Mesenteric fat pad (tissue), 1 donor: ENCODE data around the gene IFFO2. TPM values are rescaled to one million over a fixed set of nuclear protein-coding genes. Genes with fewer than 3 reads are reported as not detected.

Experiments used
- DNase-seq: peaks from one replicate; pipeline ENCODE4 v3.0.0-alpha.2; 2020; ENCODE audit warnings: low spot score
- total RNA-seq: library from RNA; stranded (reverse); fragmentation: NEBNext Ultra II Directional; extraction: Animal tissue kit (Norgen Biotek cat#: 25700); gene quantifications from one replicate; pipeline ENCODE4 v1.2.1, GENCODE V29; 2021
- donor health status: DM: yes; HTN: yes; CAD: no.

Gene IFFO2
- total RNA-seq, 1 donor from 2014 or later, result 10.1 TPM

DNA sequence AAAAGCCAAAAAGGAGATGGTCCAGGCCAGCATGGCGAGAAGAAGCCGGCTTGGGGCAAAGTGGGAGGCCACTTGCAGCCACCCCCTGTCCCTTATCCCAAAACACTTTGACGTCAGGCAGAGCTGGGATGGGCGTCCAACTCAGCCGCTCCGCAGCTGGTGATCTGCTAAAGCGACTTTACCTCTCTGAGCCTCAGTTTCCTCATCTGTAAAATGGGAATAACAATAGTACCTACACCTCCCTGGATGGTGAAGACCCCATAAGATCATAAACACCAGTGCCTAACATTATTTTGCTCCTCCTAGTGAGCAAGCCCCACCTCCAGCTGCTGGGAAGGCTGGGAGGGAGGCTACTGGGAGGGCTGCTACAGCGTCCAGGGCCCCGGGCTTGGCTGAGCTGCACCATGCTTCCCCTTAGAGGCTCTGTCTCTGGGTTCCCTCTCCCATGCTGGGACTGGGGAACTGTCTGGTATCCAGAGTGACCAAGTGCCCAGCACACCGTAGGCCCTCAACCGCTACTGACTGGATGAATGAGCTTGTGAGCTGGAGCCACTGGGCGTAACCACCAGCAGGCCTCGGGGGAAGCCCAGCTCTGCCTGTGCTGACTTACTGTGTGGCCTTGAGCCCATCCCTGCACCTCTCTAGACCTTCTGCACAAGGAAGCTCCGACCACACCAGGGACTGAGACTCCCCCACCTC lies 18.3 kb downstream of the IFFO2 start:
- DNase-seq, result no peak

DNA sequence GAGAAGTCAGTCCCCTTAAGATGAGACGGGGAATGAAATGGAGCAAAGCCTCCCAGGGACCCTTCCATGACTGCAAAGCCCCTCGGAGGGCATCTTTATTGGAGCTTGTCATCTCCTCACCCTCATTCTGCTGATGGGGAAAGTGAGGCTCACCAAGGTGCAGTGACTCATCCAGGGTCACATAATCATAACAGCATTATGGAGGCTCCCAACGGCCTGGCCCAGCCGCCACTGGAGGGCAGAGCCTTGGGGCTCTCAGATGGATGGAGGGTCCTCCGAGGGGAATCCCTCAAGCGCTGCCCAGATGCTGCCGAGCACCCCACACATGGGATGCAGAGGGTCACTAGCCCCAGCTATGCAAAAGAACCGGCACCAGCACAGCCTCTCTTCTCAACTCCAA lies 18.9 kb downstream of the IFFO2 start:
- no peak for DNase-seq

DNA sequence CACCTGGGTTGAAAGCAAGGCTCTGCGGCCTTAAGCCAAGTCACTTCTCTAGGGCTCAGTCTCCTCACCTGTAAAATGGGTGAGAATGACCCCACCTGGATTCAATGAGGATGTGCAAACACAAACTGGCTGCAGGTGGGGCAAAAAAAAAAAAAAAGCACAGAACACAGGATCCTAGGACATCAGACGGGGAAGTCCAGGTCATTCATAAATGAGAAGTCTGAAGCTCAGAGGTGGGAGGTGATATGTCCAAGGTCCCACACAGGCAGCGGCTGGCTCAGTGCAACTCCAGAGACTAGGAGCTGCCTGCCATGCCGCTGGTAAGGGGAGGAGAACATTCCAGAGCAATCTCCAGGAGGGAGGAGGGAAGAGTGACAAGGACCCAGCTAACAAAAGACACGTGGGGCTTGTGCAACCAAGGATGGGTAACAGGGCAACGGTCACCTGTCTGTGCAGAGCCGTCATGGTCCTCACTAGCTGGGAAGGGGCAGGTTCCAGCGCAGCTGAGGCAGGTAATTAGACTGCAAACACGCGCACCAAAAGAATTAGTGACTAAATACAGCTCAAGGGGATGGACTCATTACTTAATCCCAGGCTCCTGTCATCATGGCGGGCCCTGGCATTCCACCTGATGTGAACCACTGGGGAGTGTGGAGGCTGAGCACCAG lies 19.5 kb downstream of the IFFO2 start:
- no peak for DNase-seq

DNA sequence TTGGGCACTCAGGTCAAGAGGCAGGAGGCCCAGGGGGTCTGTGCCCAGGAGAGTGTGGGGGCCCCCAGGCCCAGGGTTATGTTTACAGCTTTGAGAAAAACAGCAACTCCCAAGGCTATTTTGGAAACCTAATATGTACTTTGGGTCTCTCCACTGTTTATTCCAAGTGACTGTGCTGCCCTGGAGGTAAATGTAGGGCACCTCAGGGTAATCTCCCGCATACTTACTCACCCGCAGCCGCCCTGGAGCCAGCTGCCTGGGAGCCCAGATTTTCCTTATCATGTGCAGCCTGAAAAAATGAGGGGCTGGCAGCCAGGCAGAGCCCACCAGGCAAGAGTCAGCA lies 20.0 kb downstream of the IFFO2 start:
- no peak for DNase-seq

DNA sequence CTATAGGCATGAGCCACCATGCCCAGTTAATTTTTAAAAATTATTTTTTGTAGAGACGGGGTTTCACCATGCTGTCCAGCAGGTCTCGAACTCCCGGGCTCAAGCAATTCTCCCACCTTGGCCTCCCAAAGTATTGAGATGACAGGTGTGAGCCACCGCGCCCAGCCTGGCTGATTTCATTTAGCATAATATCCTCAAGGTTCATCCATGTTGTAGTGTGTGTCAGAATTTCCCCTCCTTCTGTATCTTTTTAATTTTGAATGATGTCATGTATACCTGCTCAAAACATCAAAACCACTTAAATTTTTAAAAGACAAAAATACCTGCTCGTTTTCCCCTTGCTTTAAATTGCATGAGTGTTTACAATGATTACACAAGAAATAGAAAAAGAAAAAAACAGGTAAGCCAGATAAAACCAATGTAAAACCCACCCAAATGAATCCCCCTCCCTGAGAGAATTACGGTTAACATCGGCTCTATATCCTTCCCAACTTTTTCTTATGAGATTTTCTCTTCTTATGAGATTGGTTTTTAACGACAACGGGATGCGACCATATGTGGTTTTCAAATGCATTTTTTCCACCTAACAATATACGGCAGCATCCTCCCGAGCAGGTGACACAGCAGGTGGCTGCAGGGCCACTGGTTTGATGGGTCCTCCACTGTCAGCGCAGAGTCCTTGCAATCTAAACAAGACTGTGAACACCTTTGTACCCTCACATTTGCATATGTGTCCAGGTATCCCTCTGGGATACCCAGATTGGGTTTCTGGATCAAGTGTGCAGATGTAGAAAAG lies 22.1 kb downstream of the IFFO2 start:
- no peak for DNase-seq

DNA sequence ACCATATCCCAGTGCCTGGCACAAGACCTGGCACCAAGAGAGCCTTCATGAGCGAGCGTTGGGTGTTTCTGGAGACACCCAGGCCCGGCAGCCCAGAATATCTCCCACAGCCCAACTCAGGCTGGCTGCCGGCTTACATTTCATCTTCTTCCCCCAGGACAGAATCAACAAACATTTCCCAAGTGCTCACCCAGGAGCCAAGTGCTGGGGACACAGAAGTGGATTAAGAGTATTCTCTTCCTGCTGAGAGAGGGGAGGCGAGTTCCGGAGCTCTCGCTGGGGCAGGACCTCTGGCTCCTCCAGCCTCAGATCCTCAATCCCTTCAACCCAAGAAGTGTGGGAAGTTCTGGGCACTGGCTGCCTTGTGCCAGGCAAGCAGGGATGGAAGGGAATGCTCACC lies 23.6 kb downstream of the IFFO2 start:
- no peak for DNase-seq

DNA sequence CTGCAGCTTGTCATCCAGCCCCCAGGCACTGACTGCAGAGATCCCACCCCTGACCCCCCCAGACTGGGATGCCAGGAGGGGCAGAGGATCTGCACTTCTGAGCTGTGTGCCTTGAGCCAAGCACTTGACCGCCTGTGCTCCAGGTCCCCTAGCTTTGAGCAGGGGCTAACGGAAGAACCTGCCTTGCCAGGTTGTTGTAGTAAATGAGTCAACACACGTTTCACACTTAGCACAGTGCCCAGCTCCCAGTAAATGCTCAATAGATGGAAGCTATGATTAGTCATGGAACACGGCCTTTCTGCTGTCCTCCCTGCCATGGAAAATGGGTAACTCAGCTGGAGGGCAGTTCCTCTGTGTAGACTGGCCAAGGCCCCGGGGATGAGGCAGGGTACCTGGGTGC lies 24.1 kb downstream of the IFFO2 start:
- no peak for DNase-seq

DNA sequence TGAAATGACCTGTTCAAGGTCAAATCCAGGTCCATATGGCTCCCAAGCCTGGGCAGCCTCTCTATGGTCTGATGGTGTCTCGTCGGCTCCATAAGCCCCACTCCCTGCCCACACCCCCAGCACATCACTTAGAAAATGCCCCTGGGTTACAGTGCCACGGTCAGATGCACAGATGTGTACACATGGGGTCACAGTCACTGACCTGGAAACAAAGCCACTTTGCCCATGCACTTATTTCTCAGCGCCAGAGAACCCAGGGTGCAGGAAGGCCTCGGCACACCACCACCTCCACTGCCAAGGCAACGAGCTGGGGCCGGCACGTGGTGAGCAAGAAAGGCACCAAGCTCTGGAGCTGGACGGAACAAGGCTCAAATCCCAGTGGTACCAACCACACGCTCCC lies 24.7 kb downstream of the IFFO2 start:
- no peak for DNase-seq

DNA sequence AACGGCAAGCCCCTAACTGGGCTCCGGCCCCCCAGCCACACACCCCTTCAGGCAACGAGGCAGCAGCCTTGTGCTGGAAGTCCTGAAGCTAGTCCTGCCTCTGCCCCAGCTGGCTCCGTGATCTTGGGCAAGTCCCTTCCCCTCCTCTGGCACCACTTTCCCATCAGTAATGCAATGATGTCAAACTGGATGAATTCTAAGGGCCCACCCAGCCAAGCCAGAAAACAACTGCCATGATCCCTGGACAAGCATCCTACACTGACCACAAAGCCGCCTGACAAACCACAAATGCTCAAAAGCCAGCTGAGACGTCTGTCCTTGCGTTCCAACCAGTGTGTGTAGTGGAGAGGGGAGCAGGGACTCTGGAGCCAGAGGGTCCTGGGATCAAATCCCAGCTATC lies 26.8 kb downstream of the IFFO2 start:
- DNase-seq, result no peak

DNA sequence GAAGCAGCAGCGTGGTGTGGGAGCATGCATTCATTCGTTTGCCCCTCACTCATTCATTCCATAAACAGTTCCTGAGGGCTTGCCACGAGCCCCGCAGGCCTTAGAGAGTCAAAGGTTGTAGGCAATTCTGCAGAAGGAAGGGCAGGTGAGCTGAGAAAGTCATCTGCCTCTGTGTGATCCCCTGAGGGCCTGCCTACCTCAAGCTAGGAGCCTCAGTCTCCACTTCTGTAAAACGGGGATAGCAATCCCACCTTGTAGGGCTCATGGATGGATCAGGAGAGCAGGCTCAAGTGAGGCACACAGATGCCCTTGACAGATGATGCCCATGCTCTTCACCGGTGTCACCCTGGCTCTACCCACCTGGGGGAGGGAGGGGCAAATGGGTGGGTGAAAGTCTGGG lies 27.5 kb downstream of the IFFO2 start:
- no peak for DNase-seq

DNA sequence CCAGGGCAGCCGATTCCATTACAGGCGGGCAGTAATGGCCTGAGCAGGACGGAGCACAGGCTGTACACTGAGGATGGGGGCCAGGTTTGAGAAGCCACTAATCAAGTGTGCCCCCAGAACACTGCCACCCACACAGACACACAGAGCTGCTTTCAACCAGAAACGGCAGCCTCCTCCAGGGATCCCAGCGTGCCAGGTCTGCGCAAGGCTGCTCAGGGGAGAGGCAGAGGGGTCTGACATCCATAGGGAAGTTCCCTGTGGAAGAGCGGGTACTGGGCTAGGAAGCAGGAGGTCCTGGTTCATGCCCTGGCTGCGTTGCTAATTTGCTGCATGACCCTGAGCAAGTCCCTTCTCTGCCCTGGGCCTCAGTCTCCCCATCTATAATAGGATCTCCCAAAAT lies 28.1 kb downstream of the IFFO2 start:
- DNase-seq, result no peak

DNA sequence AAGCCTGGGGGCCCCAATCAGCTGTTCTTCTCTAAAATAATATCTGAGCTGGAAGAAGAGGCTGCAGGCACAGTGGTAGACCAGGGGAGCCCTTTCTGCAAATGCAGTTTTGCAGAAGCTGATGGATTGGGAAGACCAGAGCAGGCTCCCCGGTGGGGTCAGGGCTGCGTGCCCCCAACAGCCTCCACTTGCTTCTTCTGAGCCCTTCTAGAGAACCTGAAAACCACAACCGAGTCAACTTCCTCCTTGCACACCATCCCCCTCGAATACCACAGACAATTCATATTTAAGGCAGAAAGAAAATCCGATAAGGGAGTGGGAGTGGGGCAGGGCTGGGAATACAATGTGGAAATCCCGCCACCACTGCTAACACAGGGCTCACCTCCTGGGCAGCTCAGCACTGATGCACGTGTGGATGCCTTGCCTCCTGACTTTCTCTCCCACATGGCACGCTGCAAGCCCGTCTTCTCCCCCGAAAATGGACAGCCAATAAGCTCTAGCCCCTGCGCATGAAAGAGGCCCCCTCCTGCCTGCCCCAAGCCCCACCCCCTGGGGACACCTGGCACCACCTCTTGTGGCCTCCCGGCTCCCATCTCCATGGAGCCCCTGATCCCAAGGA lies 28.7 kb downstream of the IFFO2 start:
- DNase-seq, result no peak

DNA sequence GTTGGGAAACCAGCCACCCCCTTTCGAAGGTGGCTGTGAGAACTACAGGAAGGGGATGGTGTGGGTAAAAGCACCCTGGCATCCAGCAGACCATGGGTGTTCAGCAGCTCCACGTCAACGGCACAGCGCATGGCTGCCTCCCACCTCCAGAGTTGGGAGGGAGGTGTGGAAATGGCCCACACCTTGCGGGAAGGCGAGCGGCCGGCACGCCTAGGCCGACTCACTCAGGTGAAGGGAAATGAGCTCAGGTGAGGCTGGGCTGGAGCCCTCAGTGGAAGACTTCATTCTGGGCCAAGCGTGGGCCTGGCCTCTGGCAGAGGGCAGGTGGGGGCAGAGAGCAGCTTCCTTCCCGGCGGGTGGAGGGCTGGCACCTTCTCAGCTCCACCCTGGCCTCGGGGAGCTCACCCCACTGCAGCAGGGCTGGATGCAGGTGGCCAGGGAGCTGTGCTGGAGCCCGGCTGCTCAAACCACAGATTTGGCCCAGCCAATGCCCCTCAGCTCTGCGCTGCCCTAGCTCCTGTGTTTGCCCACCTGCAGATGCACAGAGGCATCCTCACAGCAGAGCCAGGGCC lies 29.3 kb downstream of the IFFO2 start:
- no peak for DNase-seq

DNA sequence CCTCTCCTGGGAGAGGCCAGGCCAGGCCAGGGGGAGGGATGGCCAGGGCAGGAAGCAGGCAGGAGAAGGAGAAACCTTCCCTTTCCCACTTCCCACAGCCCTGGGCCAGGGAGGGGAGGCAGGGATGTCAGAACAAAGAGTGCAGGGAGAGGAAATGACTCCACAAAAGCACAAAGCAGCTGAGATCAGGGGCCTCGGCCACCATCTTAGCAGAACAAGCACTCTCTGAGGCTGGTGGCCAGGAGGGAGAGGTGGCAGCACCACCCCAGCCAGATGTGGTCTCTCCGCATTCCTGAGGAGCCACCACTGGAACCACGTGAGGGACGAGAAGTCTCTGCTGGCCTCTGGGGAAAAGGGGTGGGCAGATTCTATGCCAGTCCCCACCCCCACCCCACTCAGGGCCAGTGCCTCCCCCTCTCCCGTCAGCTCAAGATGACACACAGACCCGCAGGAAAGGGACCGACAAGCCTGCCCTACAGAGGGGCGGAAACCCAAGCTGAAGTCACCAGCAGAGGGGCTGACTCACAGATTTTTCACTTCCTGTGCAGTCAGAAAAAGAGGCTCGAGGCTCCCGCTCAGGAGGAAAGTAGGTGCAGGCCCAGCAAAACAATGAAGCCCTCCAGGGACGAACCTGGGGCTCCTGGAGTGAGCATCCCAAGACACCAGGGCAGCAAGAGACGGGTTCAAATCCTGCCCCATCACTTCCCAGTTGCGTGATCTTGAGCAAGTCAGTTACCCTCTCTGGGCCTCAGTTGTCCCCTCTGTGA lies 30.0 kb downstream of the IFFO2 start:
- no peak for DNase-seq

DNA sequence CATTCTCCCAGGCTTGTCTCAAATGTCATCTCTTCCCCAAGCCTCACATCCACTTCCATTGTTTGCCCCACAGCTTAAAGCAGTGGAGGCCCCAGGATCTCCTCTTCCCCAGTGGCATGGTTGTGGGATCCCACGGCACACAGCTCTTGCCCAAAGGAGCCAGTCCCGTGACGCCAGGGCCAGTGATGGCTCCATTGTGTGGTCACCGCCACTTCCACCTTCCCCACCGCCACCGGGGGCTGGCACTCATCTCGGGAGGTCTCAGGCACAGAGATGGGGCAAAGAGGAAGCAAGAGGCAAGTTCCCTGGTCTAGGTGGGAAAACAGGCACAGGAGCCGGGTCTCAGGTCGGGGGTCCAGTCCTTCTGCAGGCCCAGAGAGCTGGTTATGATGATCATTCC lies 31.2 kb downstream of the IFFO2 start:
- DNase-seq, result no peak

DNA sequence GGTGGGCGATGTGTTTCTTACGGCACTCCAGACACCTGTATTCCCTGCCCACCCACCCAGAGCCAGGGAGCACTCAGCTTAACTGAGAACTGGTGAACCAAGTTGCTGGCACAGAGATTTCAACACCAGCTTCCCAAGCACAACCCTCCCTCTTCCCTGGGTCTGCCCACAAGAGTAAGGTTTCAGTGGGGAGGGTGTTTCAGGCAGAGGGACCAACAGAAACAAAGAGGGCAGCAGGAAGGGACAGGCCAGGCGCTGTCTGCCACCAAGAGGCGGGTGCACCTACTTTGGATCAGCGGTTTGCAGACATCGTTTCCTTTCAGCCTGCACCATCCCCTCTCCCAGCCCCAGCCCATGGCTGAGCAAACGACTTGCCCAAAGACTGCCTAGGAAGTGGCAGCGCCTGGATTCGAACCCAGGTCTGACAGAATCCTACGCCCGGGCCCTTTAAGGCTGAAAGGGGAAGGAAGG lies 32.2 kb downstream of the IFFO2 start:
- no peak for DNase-seq

DNA sequence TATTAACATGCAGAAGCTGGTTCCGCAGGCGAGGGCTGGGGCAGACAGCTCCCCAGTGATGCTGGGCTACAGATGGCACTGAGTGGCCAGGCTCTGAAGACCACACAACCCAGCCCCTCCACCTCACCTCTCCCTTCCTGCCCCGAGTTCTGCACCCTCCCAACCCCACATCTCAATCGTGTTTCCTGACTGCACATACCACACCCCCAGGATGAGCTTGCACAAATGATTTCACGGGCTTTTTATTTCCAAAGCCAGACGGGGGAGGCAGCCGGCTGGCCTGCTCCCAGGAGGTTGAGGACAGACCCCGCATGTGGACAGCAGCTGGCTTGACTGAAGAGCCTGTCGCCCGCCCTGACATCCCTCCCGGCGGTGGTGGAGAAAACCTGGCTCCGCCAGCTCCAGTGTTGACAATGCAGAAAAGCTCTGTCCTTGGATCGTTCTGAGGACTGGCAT lies 32.7 kb downstream of the IFFO2 start:
- no peak for DNase-seq

DNA sequence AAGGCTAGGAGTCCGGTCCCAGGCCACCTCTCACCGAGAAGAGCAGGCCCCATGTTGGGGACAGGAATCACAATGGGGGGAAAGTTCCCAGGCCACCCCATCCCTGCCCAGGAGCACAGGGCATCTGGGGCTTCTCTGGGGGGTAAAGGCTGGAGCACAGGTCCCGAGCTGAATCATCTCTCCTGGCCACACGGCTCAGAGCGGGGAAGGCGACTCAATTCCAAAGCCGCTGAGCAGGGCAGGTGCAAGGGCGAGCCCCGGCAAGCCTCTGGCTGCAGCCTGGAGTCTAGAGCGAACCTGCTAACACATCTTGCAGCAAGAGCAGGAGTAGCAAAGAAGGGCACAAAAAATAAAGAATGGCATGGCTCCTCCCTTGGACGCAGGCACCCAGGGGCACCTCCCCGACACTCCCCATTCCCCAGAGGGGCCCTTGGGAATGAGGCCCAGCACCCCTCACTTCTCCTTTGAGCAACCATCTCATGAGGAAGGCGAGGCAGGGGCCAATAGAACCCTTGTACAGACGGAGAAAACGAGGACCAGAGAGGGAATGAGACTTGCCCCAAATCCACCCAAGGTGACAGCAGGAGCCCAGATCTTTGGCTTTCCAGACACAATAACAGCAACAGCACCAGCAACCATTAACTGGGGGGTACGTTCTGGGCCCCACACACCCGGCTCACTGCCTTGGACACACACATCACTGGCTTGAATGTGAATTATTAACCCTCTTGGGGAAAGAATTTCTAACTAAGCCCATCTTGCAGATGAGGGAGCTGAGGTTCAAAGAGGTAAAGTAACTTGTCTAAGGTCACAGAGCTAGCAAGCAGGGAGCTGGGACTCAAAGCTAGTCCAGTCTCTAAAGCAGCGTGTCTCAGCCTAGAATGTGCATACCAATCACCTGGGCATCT lies 33.4 kb downstream of the IFFO2 start:
- no peak for DNase-seq

DNA sequence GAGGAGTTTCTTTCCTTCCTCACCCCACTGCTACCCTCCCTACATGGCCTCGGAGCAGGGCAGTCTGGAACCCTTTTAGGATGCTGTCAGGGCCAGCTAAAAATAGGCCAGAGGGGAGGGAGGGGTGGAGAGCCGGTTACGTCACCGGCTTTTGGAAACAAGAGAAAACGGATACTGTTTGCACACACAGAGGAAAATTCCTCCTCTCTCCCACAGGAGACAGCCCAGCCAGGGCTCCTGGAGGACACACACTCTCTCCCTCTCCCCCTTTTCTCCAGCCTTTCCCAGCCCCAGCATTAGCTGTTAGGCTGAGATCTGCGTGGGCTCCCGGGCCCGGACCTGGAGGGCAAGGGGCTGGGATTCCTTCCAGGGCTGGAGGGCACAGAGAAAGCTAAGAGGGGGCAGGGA lies 34.2 kb downstream of the IFFO2 start:
- no peak for DNase-seq
